ENCODE measurements around the gene TMEM59. TPM values are rescaled to one million over a fixed set of nuclear protein-coding genes. Genes with fewer than 3 reads are reported as not detected.

TMEM59 gene
- total RNA-seq, 1 donor from 2014 or later = 293 TPM

GRCh38 chr1:53984726-53985125, 68.3 kb downstream of the TMEM59 start:
- no peak for DNase-seq (ENCODE audit: low spot score)

- no peak for DNase-seq (ENCODE audit: low spot score)
Measured at GRCh38 chr1:53982763-53983104, 70.3 kb downstream of the TMEM59 start.

GRCh38 chr1:53982034-53982762, 70.8 kb downstream of the TMEM59 start:
- peak; percentile 74 for DNase-seq (ENCODE audit: low spot score)

GRCh38 chr1:53981220-53981619, 71.8 kb downstream of the TMEM59 start:
- DNase-seq (ENCODE audit: low spot score) = peak; percentile 41

GRCh38 chr1:53979712-53980450, 73.1 kb downstream of the TMEM59 start:
- DNase-seq (ENCODE audit: low spot score) = no peak

Other genes with a start within 250 kb of the TMEM59 start
- 13.2 TPM for gene NDC1, start 214.9 kb downstream of the TMEM59 start, total RNA-seq (ENCODE audit: insufficient read depth, low replicate concordance)
- 9.1 TPM for gene YIPF1, start 163.4 kb downstream of the TMEM59 start, total RNA-seq (ENCODE audit: insufficient read depth, low replicate concordance)
- gene DIO1, start 159.0 kb downstream of the TMEM59 start, total RNA-seq (ENCODE audit: insufficient read depth, low replicate concordance) = not detected
- 60.9 TPM for gene IFT25, start 107.5 kb downstream of the TMEM59 start, total RNA-seq (ENCODE audit: insufficient read depth, low replicate concordance)
- 27.2 TPM for gene LRRC42, start 106.9 kb downstream of the TMEM59 start, total RNA-seq (ENCODE audit: insufficient read depth, low replicate concordance)
- 0.72 TPM for gene LDLRAD1, start 35.0 kb downstream of the TMEM59 start, total RNA-seq (ENCODE audit: insufficient read depth, low replicate concordance)
- gene TCEANC2, start 404 bp upstream of the TMEM59 start, total RNA-seq (ENCODE audit: insufficient read depth, low replicate concordance) = 8.7 TPM
- gene CDCP2, start 99.8 kb upstream of the TMEM59 start, total RNA-seq (ENCODE audit: insufficient read depth, low replicate concordance) = not detected
- gene CYB5RL, start 146.8 kb upstream of the TMEM59 start, total RNA-seq (ENCODE audit: insufficient read depth, low replicate concordance) = 1.9 TPM
- 16.9 TPM for gene MRPL37, start 147.0 kb upstream of the TMEM59 start, total RNA-seq (ENCODE audit: insufficient read depth, low replicate concordance)